Endothelial cell (in vitro differentiated cells): Measurements from ENCODE around the gene SMIM35. TPM values are rescaled to one million over a fixed set of nuclear protein-coding genes. Genes with fewer than 3 reads are reported as not detected.

Source experiments
- DNase-seq: peaks from one replicate; pipeline ENCODE4 v3.0.0; 2021; ENCODE audit warnings: low spot score
- H3K27ac Mint-ChIP-seq: one replicate; pipeline ENCODE4 v1.8.0; 2021; ENCODE audit warnings: mixed read lengths, inconsistent platforms; ENCODE audit not compliant: unreplicated experiment
- H3K27me3 Mint-ChIP-seq: one replicate; pipeline ENCODE4 v1.8.0; 2021; ENCODE audit warnings: mild to moderate bottlenecking, moderate library complexity, mixed read lengths, inconsistent platforms; ENCODE audit not compliant: unreplicated experiment
- H3K36me3 Mint-ChIP-seq: one replicate; pipeline ENCODE4 v1.8.0; 2021; ENCODE audit warnings: mild to moderate bottlenecking, low read depth, mixed read lengths, inconsistent platforms; ENCODE audit not compliant: unreplicated experiment
- H3K4me1 Mint-ChIP-seq: one replicate; pipeline ENCODE4 v1.8.0; 2021; ENCODE audit warnings: mild to moderate bottlenecking, mixed read lengths, inconsistent platforms; ENCODE audit not compliant: unreplicated experiment
- H3K4me3 Mint-ChIP-seq: one replicate; pipeline ENCODE4 v1.8.0; 2021; ENCODE audit warnings: mild to moderate bottlenecking, mixed read lengths, inconsistent platforms; ENCODE audit not compliant: unreplicated experiment
- H3K9me3 Mint-ChIP-seq: one replicate; pipeline ENCODE4 v1.8.0; 2021; ENCODE audit warnings: mixed read lengths, inconsistent platforms; ENCODE audit not compliant: unreplicated experiment
- CTCF ChIP-seq: fragments of 200-600 bp; sonication (generic); IDR thresholded peaks from one replicate; pipeline ENCODE4 v1.5.0; 2021; ENCODE audit warnings: antibody characterized with exemption; ENCODE audit not compliant: unreplicated experiment
- total RNA-seq: library from RNA; stranded (reverse); fragmentation: NEBNext Ultra II Directional; extraction: Animal tissue kit (Norgen Biotek cat#: 25700); gene quantifications from one replicate; pipeline ENCODE4 v1.2.1, GENCODE V29; 2021; ENCODE audit not compliant: unreplicated experiment

SMIM35 gene
- total RNA-seq, 1 donor from 2014 or later, result not detected

GRCh38 chr11:117997406-117997805, 89.4 kb downstream of the SMIM35 start:
- DNase-seq, result no peak
- Mint-ChIP-seq H3K27ac (no peak overlapping the region), H3K4me1 (peaks cover 10% of the 10 kb centered on the region), H3K4me3 (no peak overlapping the region), H3K36me3 (no peaks in the 10 kb centered on the region), H3K27me3 (peaks cover 2% of the 10 kb centered on the region), H3K9me3 (no peaks in the 10 kb centered on the region)
- no peak for TF ChIP-seq CTCF

DNA sequence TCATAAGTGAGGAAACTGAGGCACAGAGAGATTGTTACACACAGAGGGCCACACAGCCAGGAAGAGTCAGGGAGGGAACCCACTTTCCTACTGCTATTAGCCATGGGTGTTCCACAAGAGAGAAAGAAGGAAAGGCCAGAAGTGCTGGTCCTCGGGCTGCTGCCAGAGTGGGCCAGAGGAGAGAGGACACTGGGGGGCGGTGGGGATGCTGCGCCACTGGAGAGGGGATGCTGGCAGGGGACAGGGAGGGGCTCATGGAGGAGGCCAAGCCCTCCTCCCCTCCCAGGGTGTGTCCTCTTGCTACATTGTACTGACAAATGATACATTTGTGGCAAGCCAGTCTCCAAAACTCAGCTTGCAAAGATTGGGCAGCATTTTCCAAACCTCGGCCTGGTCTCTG, 90.7 kb downstream of the SMIM35 start:
- no peaks in the 10 kb centered on the region for H3K36me3 Mint-ChIP-seq
- no peak overlapping the region for H3K4me3 Mint-ChIP-seq
- no peak for DNase-seq
- peaks cover 6% of the 10 kb centered on the region for H3K4me1 Mint-ChIP-seq
- H3K9me3 Mint-ChIP-seq, result no peaks in the 10 kb centered on the region
- H3K27me3 Mint-ChIP-seq, result peaks cover 2% of the 10 kb centered on the region
- H3K27ac Mint-ChIP-seq, result no peak overlapping the region
- no peak for TF ChIP-seq CTCF

GRCh38 chr11:117995472-117995871, 91.3 kb downstream of the SMIM35 start:
- no peak for DNase-seq
- Mint-ChIP-seq H3K9me3 (no peaks in the 10 kb centered on the region), H3K36me3 (no peaks in the 10 kb centered on the region), H3K27me3 (peaks cover 2% of the 10 kb centered on the region), H3K4me3 (no peak overlapping the region), H3K4me1 (peaks cover 6% of the 10 kb centered on the region), H3K27ac (no peak overlapping the region)
- TF ChIP-seq CTCF, result no peak

DNA sequence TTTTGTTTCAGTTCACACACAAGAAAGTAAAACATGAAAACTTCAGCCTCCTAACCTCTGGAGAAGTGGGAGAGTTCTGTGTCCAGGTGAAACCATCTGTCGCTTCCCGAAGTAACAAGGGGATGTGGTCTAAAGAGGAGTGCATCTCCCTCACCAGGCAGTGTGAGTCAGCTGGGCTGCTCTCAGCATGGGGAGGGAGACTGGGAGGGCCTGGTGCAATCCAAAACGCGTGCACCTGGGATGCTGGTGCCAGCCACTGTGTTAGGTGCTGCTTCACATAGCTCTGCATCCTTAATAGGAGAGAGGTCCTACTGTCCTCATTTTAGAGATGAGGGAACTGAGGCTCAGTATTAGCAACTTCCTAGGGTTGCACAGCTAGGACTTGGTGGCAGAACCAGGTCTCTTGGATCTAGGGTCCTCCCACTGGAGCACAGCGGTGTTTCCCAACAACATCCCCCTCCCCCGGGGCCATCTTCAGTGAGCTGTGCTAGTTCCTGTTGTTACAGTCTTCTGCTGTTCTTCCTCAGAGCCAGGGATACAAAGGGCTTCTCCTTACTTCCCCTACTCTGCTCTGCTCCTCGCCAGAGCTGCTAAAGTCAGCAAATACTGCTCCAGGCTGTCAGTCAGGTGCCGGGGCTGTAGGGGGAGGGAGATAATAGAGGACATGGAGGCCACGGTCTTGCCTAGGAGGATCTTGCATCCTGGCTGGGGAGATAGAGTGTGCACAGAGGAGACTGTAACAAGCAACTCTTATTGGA, 92.6 kb downstream of the SMIM35 start:
- no peak for DNase-seq
- Mint-ChIP-seq H3K27ac (no peak overlapping the region), H3K27me3 (peaks cover 2% of the 10 kb centered on the region), H3K4me1 (peaks cover 6% of the 10 kb centered on the region), H3K36me3 (no peaks in the 10 kb centered on the region), H3K9me3 (no peaks in the 10 kb centered on the region), H3K4me3 (no peak overlapping the region)
- no peak for TF ChIP-seq CTCF

- H3K4me3 Mint-ChIP-seq, result no peak overlapping the region
- H3K27me3 Mint-ChIP-seq, result peaks cover 5% of the 10 kb centered on the region
- H3K36me3 Mint-ChIP-seq, result no peaks in the 10 kb centered on the region
- no peak for TF ChIP-seq CTCF
- DNase-seq, result no peak
- H3K27ac Mint-ChIP-seq, result no peak overlapping the region
- peaks cover 6% of the 10 kb centered on the region for H3K4me1 Mint-ChIP-seq
- H3K9me3 Mint-ChIP-seq, result no peaks in the 10 kb centered on the region
Measured at GRCh38 chr11:117992620-117993019, 94.1 kb downstream of the SMIM35 start.
